Stimulated activated CD4-positive, alpha-beta T cell treated with anti-CD3 and anti-CD28 coated beads, Interleukin-4, amount 100 ng/mL, for 24 hours (primary cell): ENCODE data around the gene MYO3B.
"Not testable (repeated sequence)": the region's sequence is repeated elsewhere in the genome, so short reads cannot be mapped to it uniquely, and the experiment has no call there.

ENCODE experiments used
- DNase-seq: peaks from one replicate; pipeline ENCODE4 v3.0.0-alpha.2; 2020

Gene MYO3B

DNA sequence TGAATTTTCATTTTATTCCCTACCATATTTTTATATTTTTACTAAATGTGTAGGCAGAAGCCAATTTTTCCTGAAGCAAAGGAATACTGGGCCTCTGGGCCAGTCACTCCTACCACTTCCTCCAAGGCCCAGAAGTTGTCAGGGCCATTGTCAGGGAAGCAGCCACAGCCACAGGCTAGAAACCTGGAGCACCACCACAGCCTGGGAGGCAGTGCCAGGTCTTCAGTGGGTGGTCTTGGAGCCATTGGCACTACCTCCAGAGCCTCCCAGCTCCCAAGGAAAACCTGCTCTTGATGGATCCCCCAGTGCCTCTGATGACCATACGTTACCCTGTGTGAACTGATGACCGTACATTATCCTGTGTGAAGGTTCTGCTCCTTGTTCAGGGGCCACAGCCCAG, 401.6 kb downstream of the MYO3B start:
- no peak for DNase-seq

DNA sequence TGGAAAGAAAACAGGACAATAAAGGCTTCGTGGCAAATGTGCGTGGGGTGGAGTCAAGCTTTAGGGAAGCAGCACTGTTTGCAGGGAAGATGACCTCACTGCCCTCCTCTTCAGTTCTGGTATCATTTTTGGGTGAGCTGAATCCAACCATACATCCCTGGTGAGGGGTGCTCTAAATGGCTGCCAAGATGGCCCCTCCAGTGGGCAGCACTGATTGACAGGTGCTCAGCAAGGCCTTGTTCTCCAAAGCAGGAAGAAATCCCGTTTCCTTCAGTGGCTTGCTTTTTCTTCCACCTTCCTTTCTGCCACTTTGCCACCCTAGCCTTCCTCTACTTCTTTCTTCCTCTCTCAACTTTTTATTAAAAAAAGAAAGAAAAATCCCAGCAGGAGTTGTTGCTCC, 404.4 kb downstream of the MYO3B start:
- no peak for DNase-seq

DNA sequence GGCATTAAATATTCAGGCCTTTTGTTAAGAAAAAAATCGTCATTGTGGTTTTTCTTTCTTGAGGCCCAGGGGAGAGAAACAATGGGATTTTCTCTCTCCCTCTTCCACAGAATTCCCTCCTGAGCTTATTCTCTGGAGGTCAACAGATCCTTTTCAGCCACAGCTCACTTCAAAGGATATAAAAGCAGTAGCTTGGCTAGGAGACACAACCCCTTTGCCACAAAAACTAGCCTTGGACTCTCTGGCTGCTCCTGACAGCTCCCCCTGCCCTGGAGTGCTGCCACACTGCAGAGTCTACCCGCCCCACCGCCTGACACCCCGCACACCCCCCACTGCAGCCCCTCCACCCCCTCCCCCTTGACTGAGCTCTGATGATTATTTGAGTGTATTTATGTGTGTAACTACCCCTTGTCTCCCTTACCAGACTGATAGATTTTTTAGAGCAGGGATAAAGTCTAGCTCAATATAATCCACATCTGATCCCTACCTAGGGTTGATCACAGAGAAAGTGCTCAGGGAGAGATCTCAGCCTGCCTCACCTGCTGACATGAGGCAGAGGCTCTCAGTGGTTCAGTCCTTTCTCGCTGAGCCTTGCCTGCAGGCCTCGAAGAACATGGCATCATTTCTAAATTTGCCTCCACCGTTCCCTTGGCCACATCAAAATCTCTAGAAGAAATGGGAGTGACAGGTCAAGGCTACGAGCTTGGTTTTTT, 405.0 kb downstream of the MYO3B start:
- no peak for DNase-seq

DNA sequence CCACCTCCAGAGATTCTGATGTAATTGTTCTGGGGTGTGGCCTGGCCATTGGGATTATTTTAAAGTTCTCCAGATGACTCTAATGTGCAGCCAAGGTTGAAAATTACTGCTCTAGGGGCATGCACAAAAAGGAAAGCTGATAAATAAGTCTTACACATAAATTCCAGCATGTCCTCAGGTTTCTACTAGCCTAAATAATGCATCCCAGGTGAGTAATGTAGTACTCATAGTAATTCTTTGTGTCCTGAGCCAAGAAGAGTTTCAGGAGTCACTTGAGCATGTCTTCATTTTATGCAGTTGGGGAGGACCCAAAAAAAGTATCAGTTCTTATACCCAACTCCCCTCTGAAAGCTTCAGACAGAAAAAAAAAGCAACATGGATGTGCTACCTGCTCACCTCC, 407.1 kb downstream of the MYO3B start:
- no peak for DNase-seq

DNA sequence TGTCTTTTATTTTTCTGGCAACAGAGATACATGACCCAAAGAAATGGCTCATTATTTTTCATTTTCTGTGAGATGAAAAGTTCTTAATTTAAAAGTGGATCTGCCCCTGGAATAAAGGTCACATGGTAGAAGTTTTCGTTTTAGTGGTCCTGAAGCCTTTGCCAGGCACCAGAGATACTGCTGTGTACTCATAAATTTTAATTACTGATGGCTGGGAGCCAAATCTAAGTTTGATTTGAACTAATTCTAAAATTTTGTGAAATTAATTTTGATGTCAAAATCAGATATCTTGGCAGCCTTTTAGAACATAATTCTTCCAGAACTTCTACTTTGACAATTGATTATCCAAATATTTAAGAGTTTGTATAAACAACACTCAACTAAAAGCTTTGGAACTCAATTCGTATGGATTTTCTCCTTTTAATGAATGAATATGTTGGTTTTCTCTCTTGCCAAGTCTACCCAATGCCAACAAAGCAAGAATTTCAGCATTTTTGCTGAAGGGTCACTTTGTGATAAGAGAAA, 408.7 kb downstream of the MYO3B start:
- no peak for DNase-seq

DNA sequence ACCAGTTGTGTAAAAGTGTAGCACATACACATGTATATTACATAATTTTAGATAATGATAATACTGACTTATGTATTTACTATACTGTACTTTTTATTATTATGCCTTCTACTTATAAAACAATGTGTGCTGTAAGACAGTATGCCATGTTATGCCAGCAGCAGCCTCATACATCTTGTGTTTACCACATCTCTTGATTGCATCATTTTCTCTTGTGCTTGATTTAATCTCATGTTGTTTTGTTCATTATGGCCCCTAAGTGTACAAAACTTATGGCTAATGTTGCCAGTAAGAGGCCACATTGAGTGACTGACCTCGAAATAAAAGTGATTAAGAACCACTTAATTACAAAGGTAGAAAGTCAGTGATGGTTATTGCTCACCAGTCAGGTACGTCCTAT, 409.2 kb downstream of the MYO3B start:
- DNase-seq: no peak

DNA sequence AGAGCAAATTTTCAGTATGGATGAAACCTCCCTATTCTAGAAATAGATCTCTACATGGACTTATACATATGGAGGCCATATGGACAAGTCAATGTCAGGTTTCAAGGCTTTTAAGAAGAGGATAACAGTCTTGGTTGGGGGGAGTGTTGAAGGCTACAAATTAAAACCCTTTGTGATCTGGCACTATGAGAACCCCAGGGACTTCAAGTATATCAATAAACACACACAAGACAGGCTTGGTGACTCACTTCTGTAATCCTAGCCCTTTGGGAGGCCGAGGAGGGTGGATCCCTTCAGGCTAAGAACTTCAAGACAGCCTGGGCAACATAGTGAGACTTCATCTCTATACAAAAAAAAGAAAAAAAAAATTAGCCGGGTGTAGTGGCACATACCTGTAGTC, 410.0 kb downstream of the MYO3B start:
- DNase-seq: no peak

DNA sequence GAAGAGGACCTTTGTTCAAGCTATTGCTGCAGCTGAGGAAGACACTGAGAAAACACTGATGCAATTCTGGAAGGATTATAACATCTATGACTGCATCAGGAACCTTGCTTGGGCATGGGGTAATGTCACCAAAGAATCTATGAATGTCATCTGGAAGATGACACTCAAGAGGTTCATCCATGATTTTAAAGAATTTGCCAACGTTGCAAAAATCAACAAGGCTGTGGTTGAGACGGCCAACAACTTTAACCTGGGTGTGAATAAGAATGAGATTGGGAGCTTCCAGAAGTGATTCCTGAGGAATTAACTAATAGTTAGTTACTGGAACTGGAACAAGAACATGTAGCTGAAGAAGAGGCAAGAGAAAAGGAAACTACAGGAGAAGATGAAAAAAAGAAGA, 410.8 kb downstream of the MYO3B start:
- no peak for DNase-seq

DNA sequence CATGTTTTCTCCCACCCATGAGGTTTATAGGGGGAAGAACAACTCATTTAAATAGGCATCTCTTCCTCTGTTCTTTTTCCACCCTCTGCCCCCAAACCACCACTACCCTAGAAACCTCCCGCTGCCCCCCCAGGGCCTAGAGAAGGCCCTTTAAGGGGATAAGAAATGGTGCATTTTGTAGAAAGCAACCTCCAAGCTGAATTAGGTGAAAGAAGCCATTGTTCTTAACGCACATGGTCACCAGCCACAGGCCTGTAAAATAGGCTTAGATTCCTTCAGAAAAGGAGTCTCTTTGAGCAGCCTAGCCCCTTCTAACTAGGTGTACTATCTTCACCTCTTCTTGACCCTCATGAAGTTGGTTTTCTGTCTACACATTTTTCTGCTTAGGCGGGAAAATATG, 418.6 kb downstream of the MYO3B start:
- DNase-seq: no peak

DNA sequence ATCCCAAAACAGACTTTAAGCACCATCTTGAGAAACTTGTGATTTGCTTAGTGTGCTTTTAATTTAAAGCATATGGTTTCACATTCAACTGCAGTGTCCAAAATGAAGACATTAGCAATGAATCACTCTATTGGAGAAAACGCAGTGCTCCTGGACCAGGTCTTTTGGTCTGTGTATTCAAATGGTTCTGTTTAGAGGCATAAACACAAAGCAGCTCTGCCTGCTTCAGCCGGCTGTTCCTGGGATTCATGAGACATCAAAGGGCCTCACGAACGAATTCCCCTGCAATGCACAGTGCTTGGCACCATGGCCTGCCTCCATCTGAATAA, 420.1 kb downstream of the MYO3B start:
- DNase-seq: no peak

DNA sequence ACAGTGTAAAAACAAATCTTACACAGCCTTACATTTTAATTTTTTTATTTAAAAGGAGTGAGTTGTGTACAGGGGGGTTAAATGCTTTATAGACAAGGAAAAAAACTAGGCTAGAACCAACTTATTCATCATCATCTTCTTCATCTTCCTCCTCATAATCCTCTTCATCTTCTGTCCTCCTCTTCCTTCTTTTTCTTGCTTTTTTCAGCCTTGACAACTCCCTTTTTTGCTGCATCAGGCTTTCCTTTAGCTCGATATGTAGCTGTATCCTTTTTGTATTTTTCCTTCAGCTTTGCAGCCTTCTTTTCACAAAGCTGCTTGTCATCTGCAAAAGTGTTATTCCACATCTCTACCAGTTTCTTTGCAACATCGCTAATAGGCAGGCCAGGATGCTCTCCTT, 423.5 kb downstream of the MYO3B start:
- no peak for DNase-seq

DNA sequence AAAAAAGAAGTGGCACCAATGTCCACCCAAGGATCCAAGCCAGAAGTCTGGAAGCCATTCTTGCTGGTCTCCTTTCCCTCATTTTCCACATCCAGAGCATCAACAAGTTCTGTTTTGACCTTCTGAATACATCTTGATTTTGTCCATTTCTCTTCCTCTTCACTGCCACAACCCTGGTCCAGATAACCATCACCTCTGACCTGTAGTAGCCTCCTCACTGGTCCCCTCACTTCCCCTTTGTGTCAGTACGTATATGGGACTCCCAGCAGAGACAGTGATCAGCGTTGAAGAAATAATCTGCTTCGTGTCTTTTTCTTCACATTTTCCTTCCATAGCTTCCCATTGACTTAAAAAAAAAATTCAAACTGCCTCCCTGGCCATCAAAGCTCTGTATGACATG, 427.9 kb downstream of the MYO3B start:
- no peak for DNase-seq

DNA sequence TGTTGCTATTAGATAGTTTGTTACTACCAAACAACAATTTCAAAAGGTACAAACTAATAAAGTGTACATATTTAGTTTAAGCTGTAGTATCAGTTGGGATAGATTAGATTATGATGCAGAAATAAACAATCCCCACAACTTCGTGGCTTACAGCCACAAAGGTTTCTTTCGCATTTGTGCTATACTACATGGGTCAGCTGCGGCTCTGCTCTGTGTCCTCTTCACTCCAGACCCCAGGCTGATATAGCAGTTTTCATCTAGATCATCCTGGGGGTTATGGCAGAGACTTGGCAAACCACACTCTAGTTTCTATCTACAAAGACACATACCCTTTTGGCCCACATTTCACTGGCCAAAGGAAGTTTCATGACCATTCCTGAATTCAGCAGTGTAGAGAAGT, 429.2 kb downstream of the MYO3B start:
- no peak for DNase-seq

DNA sequence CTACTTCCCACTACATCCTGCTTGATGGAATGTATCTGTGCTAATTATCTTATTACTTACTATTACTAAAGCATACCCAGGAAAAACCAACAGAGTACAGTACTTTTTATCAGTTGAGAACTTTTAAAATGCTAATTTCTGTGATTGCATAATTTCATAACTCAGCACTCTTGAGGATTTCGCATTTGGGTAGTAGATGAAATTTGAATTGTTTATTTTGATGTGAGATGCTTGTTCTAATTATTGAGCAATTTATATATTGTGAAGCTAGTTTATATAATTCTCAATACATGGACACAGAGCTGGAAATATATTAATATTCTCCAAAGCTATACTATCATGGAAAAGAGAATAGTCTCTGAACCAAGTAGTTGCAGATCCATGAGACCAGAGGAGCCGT, 432.7 kb downstream of the MYO3B start:
- no peak for DNase-seq

DNA sequence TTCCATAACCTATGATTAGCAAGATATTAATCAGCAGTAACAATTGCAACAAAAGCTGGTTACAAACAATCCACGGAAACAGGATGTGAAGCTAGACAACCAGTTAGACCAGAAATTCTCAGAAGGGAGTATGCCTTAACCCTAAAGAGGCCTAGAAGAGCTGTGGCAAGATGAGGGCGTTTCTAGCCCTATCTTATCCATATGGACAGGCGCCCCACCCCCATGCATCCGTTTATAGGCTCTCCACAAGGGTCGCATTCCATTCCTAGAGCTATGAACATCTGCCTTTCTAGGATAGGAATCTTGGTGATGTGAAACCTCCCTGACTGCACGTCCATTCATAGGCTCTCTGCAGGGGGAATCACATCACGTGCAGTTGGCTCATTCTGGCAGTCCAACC, 441.0 kb downstream of the MYO3B start:
- not testable (repeated sequence) for DNase-seq

DNA sequence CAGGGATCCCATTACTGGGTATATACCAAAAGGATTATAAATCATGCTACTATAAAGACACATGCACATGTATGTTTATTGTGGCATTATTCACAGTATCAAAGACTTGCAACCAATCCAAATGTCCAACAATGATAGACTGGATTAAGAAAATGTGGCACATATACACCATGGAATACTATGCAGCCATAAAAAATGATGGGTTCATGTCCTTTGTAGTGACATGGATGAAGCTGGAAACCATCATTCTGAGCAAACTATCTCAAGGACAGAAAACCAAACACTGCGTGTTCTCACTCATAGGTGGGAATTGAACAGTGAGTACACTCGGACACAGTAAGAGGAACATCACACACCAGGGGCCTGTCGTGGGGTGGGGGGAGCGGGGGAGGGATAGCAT, 457.1 kb downstream of the MYO3B start:
- DNase-seq: not testable (repeated sequence)

DNA sequence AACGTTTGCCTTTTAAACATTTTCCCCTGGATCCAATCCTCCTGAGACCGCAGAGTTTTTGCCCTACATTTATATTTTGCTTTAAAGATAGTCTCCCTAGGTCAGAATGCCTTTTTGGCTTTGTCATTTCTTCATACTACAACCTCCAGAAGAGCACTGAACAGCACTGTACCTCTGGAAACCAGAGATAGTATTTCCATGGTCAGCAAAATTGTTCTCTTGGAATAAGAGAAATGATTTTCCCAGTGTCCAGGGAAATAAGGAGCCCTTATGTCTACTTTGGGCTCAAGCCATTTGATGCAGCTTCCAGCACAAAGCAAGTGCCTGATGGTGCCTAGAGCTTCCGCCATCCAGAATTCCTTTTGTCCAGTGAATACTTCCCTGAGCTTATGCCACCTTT, 461.7 kb downstream of the MYO3B start:
- no peak for DNase-seq

DNA sequence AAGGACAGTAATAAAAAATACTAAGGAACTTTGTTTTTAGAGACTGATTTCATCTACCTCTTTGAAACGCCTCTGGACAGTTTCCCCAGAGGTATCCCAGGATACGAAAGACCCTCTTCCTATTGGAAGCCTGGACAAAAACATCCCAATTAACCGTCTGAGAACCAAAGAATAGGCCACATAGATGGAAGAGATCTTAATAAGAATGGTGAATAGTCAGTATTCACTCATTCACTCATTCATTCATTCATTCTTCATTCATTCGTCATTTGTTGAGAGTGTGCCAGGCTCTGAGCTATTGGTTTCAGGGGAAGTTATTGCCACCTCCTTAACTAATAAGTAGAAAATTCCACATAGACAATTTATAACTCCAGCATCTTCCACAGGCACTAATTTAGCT, 464.0 kb downstream of the MYO3B start:
- no peak for DNase-seq

DNA sequence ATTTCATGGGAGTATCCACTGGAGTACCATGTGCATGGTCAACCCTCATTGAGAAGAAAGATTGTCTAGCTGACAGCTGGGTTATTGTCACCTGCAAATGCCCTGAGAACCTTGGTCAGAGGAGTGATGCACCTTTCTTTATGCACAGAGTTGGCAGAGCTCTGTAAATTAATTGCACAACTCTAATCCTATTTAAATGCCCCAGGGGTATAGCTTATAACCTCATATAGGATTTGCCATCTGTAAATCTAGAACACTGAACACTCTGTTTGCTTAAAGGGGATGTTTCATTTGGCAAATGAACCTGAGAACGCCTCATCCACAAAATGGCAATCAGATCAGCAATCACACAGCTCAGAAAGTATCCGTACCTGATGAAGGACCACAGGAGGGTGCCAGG, 465.4 kb downstream of the MYO3B start:
- DNase-seq: no peak

DNA sequence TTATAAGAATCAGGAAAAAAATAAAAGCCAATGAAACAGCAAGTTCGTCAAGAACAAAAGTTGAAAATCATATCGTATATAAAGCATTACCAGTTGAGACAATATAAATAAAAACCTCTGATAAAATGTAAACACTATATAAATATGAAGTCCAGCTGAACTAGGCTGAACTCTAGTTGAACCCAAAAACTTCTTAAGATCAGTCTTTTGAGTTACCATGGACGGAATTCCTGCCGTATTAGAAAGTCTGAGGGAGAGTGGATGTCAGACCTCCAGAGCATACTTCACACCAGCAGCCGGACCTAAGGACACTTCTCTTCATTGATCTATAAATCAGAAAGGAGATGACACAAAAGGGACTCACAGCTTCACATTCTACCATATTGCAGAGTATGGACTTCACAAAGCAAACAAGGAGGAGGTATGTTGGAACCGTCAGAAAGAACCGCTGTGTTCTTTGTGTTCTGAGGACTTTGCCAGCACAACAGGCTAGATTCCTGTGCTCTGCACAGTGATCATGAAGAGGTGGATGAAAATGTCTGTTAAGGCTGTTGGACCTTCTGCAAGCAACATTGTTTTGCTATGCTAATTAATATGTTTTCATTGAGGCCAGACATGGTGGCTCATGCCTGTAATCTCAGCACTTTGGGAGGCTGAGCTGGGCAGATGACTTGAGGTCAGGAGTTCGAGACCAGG, 469.9 kb downstream of the MYO3B start:
- no peak for DNase-seq

DNA sequence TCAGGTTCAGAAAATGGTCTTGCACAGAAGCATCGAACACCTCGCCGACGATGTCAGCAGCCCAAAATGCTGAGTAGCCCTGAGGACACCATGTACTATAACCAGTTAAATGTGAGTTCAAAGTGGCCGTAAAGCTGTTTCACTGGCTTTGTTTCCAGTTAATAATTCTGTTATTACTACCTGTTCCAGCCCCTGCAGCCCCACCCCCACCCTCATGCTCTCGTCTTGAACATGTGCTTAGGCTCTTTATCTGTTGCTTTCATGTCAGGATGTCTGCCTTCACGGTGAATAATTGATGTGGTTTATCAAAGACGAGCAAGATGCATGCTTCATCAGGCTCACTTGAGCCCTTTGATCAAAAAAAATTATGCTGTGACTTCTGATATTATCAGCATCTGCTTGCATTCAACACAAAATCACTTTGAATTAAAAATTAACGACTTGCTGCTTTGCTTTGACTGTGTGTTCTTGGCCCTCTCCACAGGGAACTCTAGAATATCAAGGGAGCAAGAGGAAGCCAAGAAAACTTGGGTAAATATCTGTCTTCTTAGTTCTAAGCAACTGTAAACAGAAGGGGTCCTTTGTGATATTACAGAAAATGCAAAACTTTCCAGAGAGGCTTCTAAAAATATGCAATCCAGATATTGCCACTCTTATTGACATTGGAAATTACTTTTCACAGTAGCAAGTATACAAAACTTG, 473.8 kb downstream of the MYO3B start:
- DNase-seq: peak; percentile 4

DNA sequence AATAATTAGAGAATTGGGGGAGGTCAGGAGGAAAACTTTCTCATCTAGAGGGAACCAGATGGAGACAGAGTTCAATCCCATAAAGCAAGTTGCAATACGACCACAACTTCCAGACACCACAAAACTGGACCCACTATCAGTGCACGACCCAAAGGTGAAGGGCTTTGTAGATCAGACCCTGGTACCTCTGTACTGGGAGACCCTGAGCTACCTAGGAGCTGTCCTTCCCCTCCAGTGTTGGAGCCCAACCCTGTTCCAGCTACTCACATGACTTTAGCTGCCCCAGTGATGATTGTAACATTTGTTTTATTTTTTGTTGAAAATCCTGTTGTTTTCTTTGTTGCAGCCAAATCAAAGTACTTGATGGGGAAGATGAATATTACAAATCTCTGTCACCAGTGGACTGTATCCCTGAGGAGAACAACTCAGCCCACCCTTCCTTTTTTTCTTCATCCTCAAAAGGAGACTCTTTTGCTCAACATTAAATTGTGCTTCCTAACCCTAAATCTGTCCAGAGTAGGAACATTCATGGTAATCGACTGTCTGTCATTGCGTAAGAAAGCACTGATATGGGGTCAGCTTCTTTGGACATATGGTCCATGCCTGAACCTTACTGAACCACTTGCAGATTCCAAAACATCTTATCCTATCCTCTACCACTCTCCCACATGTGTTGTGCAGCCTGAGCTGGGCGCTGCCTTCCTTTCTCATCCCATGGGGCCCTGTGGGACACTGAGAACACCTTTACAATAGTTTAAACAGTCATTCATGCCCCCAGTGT, 474.9 kb downstream of the MYO3B start:
- DNase-seq: no peak

DNA sequence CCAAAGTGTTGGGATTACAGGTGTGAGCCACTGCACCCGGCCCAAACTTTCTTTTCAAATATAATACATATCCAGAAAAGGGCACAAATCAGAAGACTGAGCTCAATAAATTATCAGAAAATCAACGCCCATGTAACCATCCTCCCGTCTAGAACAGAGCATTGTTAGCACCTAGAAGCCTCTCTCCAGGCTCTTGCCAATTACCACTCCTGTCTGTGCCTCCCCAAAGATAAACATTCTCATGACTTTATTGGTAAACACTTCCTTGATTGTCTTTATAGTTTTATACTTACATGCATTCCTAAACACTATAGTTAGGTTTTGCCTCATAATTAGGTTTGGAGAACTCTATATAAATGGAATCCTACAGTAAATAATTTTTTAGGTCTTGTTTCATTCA, 478.7 kb downstream of the MYO3B start:
- DNase-seq: no peak
